Neuronal stem cell (in vitro differentiated cells): ENCODE results near the gene ANKS1B.
"Not testable (repeated sequence)": the region's sequence is repeated elsewhere in the genome, so short reads cannot be mapped to it uniquely, and the experiment has no call there.

ENCODE experiments used
- DNase-seq: peaks from one replicate; pipeline ENCODE4 v3.0.0-alpha.2; 2013; ENCODE audit warnings: low spot score
- H2AFZ ChIP-seq: one replicate; pipeline ENCODE4 v1.6.1; 2013; ENCODE audit warnings: mild to moderate bottlenecking, low read length, inconsistent platforms
- H2AK5ac ChIP-seq: 2 replicates; pipeline ENCODE4 v1.6.1; 2013; ENCODE audit warnings: low read depth, mild to moderate bottlenecking, inconsistent platforms, low read length, moderate library complexity, mixed read lengths
- H2BK120ac ChIP-seq: 2 replicates; pipeline ENCODE4 v1.6.1; 2013; ENCODE audit warnings: low read depth, mild to moderate bottlenecking, inconsistent platforms, low read length, moderate library complexity, mixed read lengths
- H2BK12ac ChIP-seq: one replicate; pipeline ENCODE4 v1.6.1; 2013; ENCODE audit warnings: low read length, inconsistent platforms
- H2BK15ac ChIP-seq: 2 replicates; pipeline ENCODE4 v1.6.1; 2013; ENCODE audit warnings: mild to moderate bottlenecking, low read length, inconsistent platforms, mixed read lengths
- H2BK5ac ChIP-seq: one replicate; pipeline ENCODE4 v1.6.1; 2013; ENCODE audit warnings: inconsistent platforms, mild to moderate bottlenecking, low read length, moderate library complexity
- H3K14ac ChIP-seq: one replicate; pipeline ENCODE4 v1.6.1; 2013; ENCODE audit warnings: low read length, inconsistent platforms
- H3K18ac ChIP-seq: 2 replicates; pipeline ENCODE4 v1.6.1; 2013; ENCODE audit warnings: low read length, inconsistent platforms
- H3K23ac ChIP-seq: 2 replicates; pipeline ENCODE4 v1.6.1; 2013; ENCODE audit warnings: low read depth, mild to moderate bottlenecking, mixed read lengths, low read length, inconsistent platforms; ENCODE audit not compliant: poor library complexity
- H3K27ac ChIP-seq: replicated peaks from 3 replicates; pipeline ENCODE4 v1.5.1; 2013; ENCODE audit warnings: low read length, inconsistent platforms
- H3K27me3 ChIP-seq, 3 experiments: 2 replicates each; pipeline ENCODE4 v1.6.1; 2013; ENCODE audit warnings: low read length in 3 of 3, mild to moderate bottlenecking in 2 of 3, inconsistent platforms in 1 of 3, low read depth in 1 of 3, mixed read lengths in 1 of 3, moderate library complexity in 1 of 3; ENCODE audit not compliant: control insufficient read depth in 3 of 3, insufficient read depth in 3 of 3
- H3K36me3 ChIP-seq, 2 donors: replicated peaks in 1 of 2; 2 replicates each; pipeline ENCODE4 v1.6.1; 2013; ENCODE audit warnings: low read length in 2 of 2; ENCODE audit not compliant: control insufficient read depth in 2 of 2, insufficient read depth in 2 of 2
- H3K4ac ChIP-seq: 2 replicates; pipeline ENCODE4 v1.6.1; 2013; ENCODE audit warnings: inconsistent platforms, mild to moderate bottlenecking, low read length, moderate library complexity
- H3K4me1 ChIP-seq, 2 donors: 1 replicate in 1 of 2; 2 replicates in 1 of 2; pipeline ENCODE4 v1.6.1; 2013; ENCODE audit warnings: low read length in 2 of 2, low read depth in 1 of 2; ENCODE audit not compliant: control insufficient read depth in 2 of 2, insufficient read depth in 1 of 2
- H3K4me2 ChIP-seq: one replicate; pipeline ENCODE4 v1.6.1; 2013; ENCODE audit warnings: mild to moderate bottlenecking, low read length, inconsistent platforms; ENCODE audit not compliant: insufficient read depth, poor library complexity, severe bottlenecking
- H3K4me3 ChIP-seq, 2 donors: 2 replicates each; pipeline ENCODE4 v1.5.1; 2013; ENCODE audit warnings: low read length in 2 of 2, mild to moderate bottlenecking in 2 of 2, inconsistent platforms in 1 of 2, moderate library complexity in 1 of 2
- H3K79me1 ChIP-seq: one replicate; pipeline ENCODE4 v1.6.1; 2013; ENCODE audit warnings: low read depth, mild to moderate bottlenecking, inconsistent platforms, low read length, moderate library complexity
- H3K9ac ChIP-seq: one replicate; pipeline ENCODE4 v1.6.1; 2013; ENCODE audit warnings: mild to moderate bottlenecking, low read depth, low read length, inconsistent platforms; ENCODE audit not compliant: poor library complexity
- H3K9me3 ChIP-seq, 2 donors: replicated peaks in 1 of 2; 2 replicates each; pipeline versions ENCODE3 to v1.6.1; 2013; ENCODE audit warnings: low read length in 2 of 2, mild to moderate bottlenecking in 2 of 2, inconsistent platforms in 1 of 2, low read depth in 1 of 2, mixed read lengths in 1 of 2, moderate library complexity in 1 of 2; ENCODE audit not compliant: control insufficient read depth in 2 of 2, insufficient read depth in 1 of 2
- H4K8ac ChIP-seq: one replicate; pipeline ENCODE4 v1.6.1; 2013; ENCODE audit warnings: low read depth, mild to moderate bottlenecking, inconsistent platforms, low read length, moderate library complexity
- H4K91ac ChIP-seq: one replicate; pipeline ENCODE4 v1.6.1; 2013; ENCODE audit warnings: low read length, low read depth, mild to moderate bottlenecking, inconsistent platforms; ENCODE audit not compliant: poor library complexity
- WGBS, 2 donors: extraction: QIAGEN DNeasy Blood & Tissue Kit; methylation state at CpG; one replicate each; pipeline ENCODE4 v1.1.7; 2013; ENCODE audit warnings: missing lambda C conversion rate in 2 of 2, mixed read lengths in 1 of 2; ENCODE audit not compliant: insufficient read length in 2 of 2, insufficient replicate concordance in 1 of 2; ENCODE audit errors: extremely low coverage in 2 of 2; 5-methylcytosine and 5-hydroxymethylcytosine counted together

Gene ANKS1B

GRCh38 chr12:99332936-99333591, 651.7 kb downstream of the ANKS1B start:
- no peak overlapping the region for H3K18ac ChIP-seq
- no peak overlapping the region for H3K9ac ChIP-seq
- H3K27me3 ChIP-seq, result no peaks in the 10 kb centered on the region
- H2BK120ac ChIP-seq, result no peak overlapping the region
- no peak overlapping the region for H3K14ac ChIP-seq
- H2AK5ac ChIP-seq, result no peak overlapping the region
- WGBS, 2 donors, result no CpG with 5 or more reads among the region's 2 CpGs
- no peak overlapping the region for H3K4ac ChIP-seq
- no peak overlapping the region for H3K23ac ChIP-seq
- H2BK12ac ChIP-seq, result no peak overlapping the region
- no peak for DNase-seq
- H4K8ac ChIP-seq, result no peak overlapping the region
- H3K9me3 ChIP-seq, result no peaks in the 10 kb centered on the region
- H2BK5ac ChIP-seq, result no peak overlapping the region
- no peaks in the 10 kb centered on the region for H3K36me3 ChIP-seq
- H2BK15ac ChIP-seq, result no peak overlapping the region
- no peak overlapping the region for H4K91ac ChIP-seq
- H3K79me1 ChIP-seq, result no peaks in the 10 kb centered on the region
- H2AFZ ChIP-seq, result no peak overlapping the region
- H3K27ac ChIP-seq, result no peak overlapping the region
- H3K4me3 ChIP-seq, result no peak overlapping the region
- no peak overlapping the region for H3K4me2 ChIP-seq
- H3K4me1 ChIP-seq, result no peaks in the 10 kb centered on the region

GRCh38 chr12:99330216-99330615, 654.5 kb downstream of the ANKS1B start:
- Histone ChIP-seq H3K27ac (no peak overlapping the region), H3K79me1 (no peaks in the 10 kb centered on the region), H3K23ac (no peak overlapping the region), H2BK15ac (no peak overlapping the region), H3K4me1 (no peaks in the 10 kb centered on the region), H3K27me3 (no peaks in the 10 kb centered on the region), H3K9me3 (no peaks in the 10 kb centered on the region), H3K18ac (no peak overlapping the region), H2BK120ac (no peak overlapping the region), H2BK12ac (no peak overlapping the region), H4K91ac (no peak overlapping the region), H3K4me2 (no peak overlapping the region), H3K4me3 (no peak overlapping the region), H3K4ac (no peak overlapping the region), H2BK5ac (no peak overlapping the region), H2AFZ (no peak overlapping the region), H2AK5ac (no peak overlapping the region), H3K36me3 (no peaks in the 10 kb centered on the region), H4K8ac (no peak overlapping the region), H3K9ac (no peak overlapping the region), H3K14ac (no peak overlapping the region)
- DNase-seq, result no peak
- WGBS, 2 donors, result no CpG with 5 or more reads among the region's 1 CpG

- H2AFZ ChIP-seq, H4K91ac ChIP-seq, H2BK120ac ChIP-seq, H3K9ac ChIP-seq, H2AK5ac ChIP-seq, H3K4me1 ChIP-seq, H3K4me2 ChIP-seq, DNase-seq, H3K79me1 ChIP-seq, H4K8ac ChIP-seq, H3K18ac ChIP-seq, H3K4ac ChIP-seq, H2BK12ac ChIP-seq, H3K27me3 ChIP-seq, H3K14ac ChIP-seq, H3K9me3 ChIP-seq, H2BK15ac ChIP-seq, H3K36me3 ChIP-seq, H2BK5ac ChIP-seq, H3K27ac ChIP-seq, H3K4me3 ChIP-seq, H3K23ac ChIP-seq: not testable (repeated sequence)
- no CpG with 5 or more reads among the region's 9 CpGs for WGBS, 2 donors
Observed at GRCh38 chr12:99321210-99321609, 663.5 kb downstream of the ANKS1B start.

- no peak overlapping the region for H2BK12ac ChIP-seq
- no peak for DNase-seq
Observed at GRCh38 chr12:99311373-99311772, 673.4 kb downstream of the ANKS1B start.

More at GRCh38 chr12:99311373-99311772, 673.4 kb downstream of the ANKS1B start:
- Histone ChIP-seq H4K91ac (no peak overlapping the region), H3K4me2 (no peak overlapping the region), H3K14ac (no peak overlapping the region), H2BK15ac (no peak overlapping the region), H2BK5ac (no peak overlapping the region), H2AFZ (no peak overlapping the region), H3K4ac (no peak overlapping the region), H3K79me1 (no peaks in the 10 kb centered on the region), H3K27ac (no peak overlapping the region), H3K27me3 (no peaks in the 10 kb centered on the region), H3K18ac (no peak overlapping the region), H3K36me3 (no peaks in the 10 kb centered on the region), H2AK5ac (no peak overlapping the region), H4K8ac (no peak overlapping the region), H2BK120ac (no peak overlapping the region), H3K9me3 (no peaks in the 10 kb centered on the region), H3K4me1 (peaks cover 0 to 3% of the 10 kb centered on the region in 2 donors), H3K23ac (no peak overlapping the region), H3K4me3 (no peak overlapping the region), H3K9ac (no peak overlapping the region)
- WGBS, 2 donors, result no CpG with 5 or more reads among the region's 1 CpG
